ENCODE measurements around the gene DDX28. TPM values are rescaled to one million over a fixed set of nuclear protein-coding genes. Genes with fewer than 3 reads are reported as not detected.

The DDX28 gene
- polyA plus RNA-seq, 1 donor from 2014 or later = 13.9 TPM

DNA sequence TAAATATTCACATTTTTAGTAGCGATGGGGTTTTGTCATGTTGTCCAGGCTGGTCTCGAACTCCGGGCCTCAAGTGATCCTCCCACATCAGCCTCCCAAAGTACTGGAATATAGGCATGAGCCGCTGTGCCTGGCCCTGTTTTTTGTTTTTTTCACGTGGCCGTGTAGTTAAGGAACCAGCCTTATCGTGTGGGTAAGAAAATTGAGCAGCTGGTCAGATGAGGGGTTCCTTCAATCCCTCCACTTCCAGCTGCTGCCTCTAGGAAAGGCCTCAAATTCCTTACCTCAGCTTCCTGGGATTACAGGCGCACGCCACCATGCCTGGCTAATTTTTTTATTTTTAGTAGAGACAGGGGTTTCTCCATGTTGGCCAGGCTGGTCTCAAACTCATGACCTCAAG, 17.8 kb downstream of the DDX28 start:
- Histone ChIP-seq H2AFZ (ENCODE audit: low read depth, low read length) (no peak overlapping the region), H4K20me1 (ENCODE audit: insufficient read depth) (no peaks in the 10 kb centered on the region), H3K4me2 (ENCODE audit: low read length) (no peak overlapping the region), H3F3A (ENCODE audit: insufficient read depth, low read length, poor library complexity, severe bottlenecking) (no peaks in the 10 kb centered on the region), H3K27ac (ENCODE audit: low read length) (no peak overlapping the region), H3K27me3 (ENCODE audit: insufficient read depth, low read depth, low read length) (no peaks in the 10 kb centered on the region), H3K9me2 (ENCODE audit: insufficient read depth, low read length) (no peaks in the 10 kb centered on the region), H3K9ac (ENCODE audit: low read length) (no peak overlapping the region), H3K36me3 (ENCODE audit: insufficient read depth, low read length) (no peaks in the 10 kb centered on the region), H3K79me2 (replicated peaks; ENCODE audit: insufficient read depth, low read length) (no peaks in the 10 kb centered on the region), H3K9me3 (ENCODE audit: low read length) (no peaks in the 10 kb centered on the region), H3K4me3 (ENCODE audit: low read length) (no peak overlapping the region)
- TF ChIP-seq TAF1 (IDR thresholded peaks at IDR 0.05; ENCODE audit: low read depth) (no peak), EZH2 (IDR thresholded peaks at IDR 0.05; ENCODE audit: borderline replicate concordance, insufficient read depth, low read length, poor library complexity, severe bottlenecking) (no peak), POLR2AphosphoS5 (IDR thresholded peaks at IDR 0.05) (no peak), RAD21 (conservative IDR thresholded peaks at IDR 0.05) (no peak), EP300 (conservative IDR thresholded peaks at IDR 0.05; ENCODE audit: poor library complexity, severe bottlenecking) (no peak), MXI1 (conservative IDR thresholded peaks at IDR 0.05; ENCODE audit: poor library complexity, severe bottlenecking) (no peak)
- TF ChIP-seq, protein P1, sequence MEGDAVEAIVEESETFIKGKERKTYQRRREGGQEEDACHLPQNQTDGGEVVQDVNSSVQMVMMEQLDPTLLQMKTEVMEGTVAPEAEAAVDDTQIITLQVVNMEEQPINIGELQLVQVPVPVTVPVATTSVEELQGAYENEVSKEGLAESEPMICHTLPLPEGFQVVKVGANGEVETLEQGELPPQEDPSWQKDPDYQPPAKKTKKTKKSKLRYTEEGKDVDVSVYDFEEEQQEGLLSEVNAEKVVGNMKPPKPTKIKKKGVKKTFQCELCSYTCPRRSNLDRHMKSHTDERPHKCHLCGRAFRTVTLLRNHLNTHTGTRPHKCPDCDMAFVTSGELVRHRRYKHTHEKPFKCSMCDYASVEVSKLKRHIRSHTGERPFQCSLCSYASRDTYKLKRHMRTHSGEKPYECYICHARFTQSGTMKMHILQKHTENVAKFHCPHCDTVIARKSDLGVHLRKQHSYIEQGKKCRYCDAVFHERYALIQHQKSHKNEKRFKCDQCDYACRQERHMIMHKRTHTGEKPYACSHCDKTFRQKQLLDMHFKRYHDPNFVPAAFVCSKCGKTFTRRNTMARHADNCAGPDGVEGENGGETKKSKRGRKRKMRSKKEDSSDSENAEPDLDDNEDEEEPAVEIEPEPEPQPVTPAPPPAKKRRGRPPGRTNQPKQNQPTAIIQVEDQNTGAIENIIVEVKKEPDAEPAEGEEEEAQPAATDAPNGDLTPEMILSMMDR (IDR thresholded peaks at IDR 0.05; ENCODE audit: poor library complexity, severe bottlenecking) = no peak

DNA sequence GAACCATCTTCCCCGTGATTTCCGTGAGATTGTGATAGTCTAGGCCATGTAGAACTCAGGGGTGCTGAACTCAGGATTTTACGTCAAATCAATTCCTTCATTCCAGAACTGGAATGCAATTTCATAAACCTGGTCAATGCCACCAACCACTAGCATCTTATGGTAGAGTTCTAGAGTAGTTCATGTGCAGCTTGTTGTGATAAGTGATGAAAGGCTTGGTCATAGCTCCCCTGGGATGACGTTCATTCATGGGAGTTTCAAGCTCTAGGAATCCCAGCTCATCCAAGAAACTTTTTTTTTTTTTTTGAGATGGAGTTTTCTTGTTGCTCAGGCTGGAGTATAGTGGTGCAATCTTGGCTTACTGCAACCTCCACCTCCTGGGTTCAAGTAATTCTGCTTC, 20.0 kb downstream of the DDX28 start:
- Histone ChIP-seq H3K4me2 (ENCODE audit: low read length) (no peak overlapping the region), H4K20me1 (ENCODE audit: insufficient read depth) (no peaks in the 10 kb centered on the region), H3K9me2 (ENCODE audit: insufficient read depth, low read length) (no peaks in the 10 kb centered on the region), H3K27me3 (ENCODE audit: insufficient read depth, low read depth, low read length) (no peaks in the 10 kb centered on the region), H3K27ac (ENCODE audit: low read length) (no peak overlapping the region), H3K9ac (ENCODE audit: low read length) (no peak overlapping the region), H3K36me3 (ENCODE audit: insufficient read depth, low read length) (no peaks in the 10 kb centered on the region), H3K9me3 (ENCODE audit: low read length) (no peaks in the 10 kb centered on the region), H2AFZ (ENCODE audit: low read depth, low read length) (no peak overlapping the region), H3F3A (ENCODE audit: insufficient read depth, low read length, poor library complexity, severe bottlenecking) (no peaks in the 10 kb centered on the region), H3K4me3 (ENCODE audit: low read length) (no peak overlapping the region), H3K79me2 (replicated peaks; ENCODE audit: insufficient read depth, low read length) (no peaks in the 10 kb centered on the region)
- TF ChIP-seq TAF1 (IDR thresholded peaks at IDR 0.05; ENCODE audit: low read depth) (no peak), POLR2AphosphoS5 (IDR thresholded peaks at IDR 0.05) (no peak), EP300 (conservative IDR thresholded peaks at IDR 0.05; ENCODE audit: poor library complexity, severe bottlenecking) (no peak), SMC3 (conservative IDR thresholded peaks at IDR 0.05; ENCODE audit: poor library complexity) (no peak), MXI1 (conservative IDR thresholded peaks at IDR 0.05; ENCODE audit: poor library complexity, severe bottlenecking) (no peak), EZH2 (IDR thresholded peaks at IDR 0.05; ENCODE audit: borderline replicate concordance, insufficient read depth, low read length, poor library complexity, severe bottlenecking) (no peak), RAD21 (conservative IDR thresholded peaks at IDR 0.05) (no peak)
- TF ChIP-seq, protein P1 (IDR thresholded peaks at IDR 0.05; ENCODE audit: poor library complexity, severe bottlenecking) = no peak
- TF ChIP-seq, protein P2, sequence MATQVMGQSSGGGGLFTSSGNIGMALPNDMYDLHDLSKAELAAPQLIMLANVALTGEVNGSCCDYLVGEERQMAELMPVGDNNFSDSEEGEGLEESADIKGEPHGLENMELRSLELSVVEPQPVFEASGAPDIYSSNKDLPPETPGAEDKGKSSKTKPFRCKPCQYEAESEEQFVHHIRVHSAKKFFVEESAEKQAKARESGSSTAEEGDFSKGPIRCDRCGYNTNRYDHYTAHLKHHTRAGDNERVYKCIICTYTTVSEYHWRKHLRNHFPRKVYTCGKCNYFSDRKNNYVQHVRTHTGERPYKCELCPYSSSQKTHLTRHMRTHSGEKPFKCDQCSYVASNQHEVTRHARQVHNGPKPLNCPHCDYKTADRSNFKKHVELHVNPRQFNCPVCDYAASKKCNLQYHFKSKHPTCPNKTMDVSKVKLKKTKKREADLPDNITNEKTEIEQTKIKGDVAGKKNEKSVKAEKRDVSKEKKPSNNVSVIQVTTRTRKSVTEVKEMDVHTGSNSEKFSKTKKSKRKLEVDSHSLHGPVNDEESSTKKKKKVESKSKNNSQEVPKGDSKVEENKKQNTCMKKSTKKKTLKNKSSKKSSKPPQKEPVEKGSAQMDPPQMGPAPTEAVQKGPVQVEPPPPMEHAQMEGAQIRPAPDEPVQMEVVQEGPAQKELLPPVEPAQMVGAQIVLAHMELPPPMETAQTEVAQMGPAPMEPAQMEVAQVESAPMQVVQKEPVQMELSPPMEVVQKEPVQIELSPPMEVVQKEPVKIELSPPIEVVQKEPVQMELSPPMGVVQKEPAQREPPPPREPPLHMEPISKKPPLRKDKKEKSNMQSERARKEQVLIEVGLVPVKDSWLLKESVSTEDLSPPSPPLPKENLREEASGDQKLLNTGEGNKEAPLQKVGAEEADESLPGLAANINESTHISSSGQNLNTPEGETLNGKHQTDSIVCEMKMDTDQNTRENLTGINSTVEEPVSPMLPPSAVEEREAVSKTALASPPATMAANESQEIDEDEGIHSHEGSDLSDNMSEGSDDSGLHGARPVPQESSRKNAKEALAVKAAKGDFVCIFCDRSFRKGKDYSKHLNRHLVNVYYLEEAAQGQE (IDR thresholded peaks at IDR 0.05; ENCODE audit: borderline replicate concordance) = no peak

Data from neural cell (in vitro differentiated cells).